Caco-2 (cell line): ENCODE data around the gene ATG2A. TPM values are rescaled to one million over a fixed set of nuclear protein-coding genes. Genes with fewer than 3 reads are reported as not detected.

Experiments used
- BruUV-seq: library from RNA; stranded (reverse); fragments of 400-500 nt; replicated peaks from 2 replicates; lab custom pipeline; 2021; lab: Mats Ljungman, UMichigan
- CTCF ChIA-PET: fragments of 300-600 bp; sonication (Branson Sonifier 250); formaldehyde crosslinking; loops from one replicate; lab custom pipeline; 2022; ENCODE audit warnings: antibody characterized with exemption; lab: Charles Lee
- POLR2A ChIA-PET: fragments of 300-600 bp; sonication (Branson Sonifier 250); formaldehyde crosslinking; loops from one replicate; lab custom pipeline; 2022; ENCODE audit warnings: antibody characterized with exemption; lab: Charles Lee
- DNase-seq, 2 experiments: peaks; one replicate each; pipeline versions ENCODE4 v3.0.0 to v3.0.0-alpha.2; 2020 to 2022
- H3K27me3 ChIP-seq: replicated peaks from 2 replicates; pipeline ENCODE4 v1.6.0; 2011; ENCODE audit warnings: low read length; ENCODE audit not compliant: control insufficient read depth, insufficient read depth
- H3K36me3 ChIP-seq: 2 replicates; pipeline ENCODE4 v1.5.1; 2011; ENCODE audit warnings: low read length; ENCODE audit not compliant: control insufficient read depth, insufficient read depth
- H3K4me1 ChIP-seq: fragments of 250-450 bp; sonication (Bioruptor Pico); 2 replicates; pipeline ENCODE4 v1.5.1; 2020; ENCODE audit warnings: mild to moderate bottlenecking
- H3K4me3 ChIP-seq: 2 replicates; pipeline ENCODE4 v1.5.1; 2011; ENCODE audit warnings: low read depth, mild to moderate bottlenecking, control low read depth, low read length
- H3K9me3 ChIP-seq: fragments of 250-450 bp; sonication (Bioruptor Pico); 2 replicates; pipeline ENCODE4 v1.5.1; 2020; ENCODE audit warnings: mild to moderate bottlenecking, moderate library complexity
- H3K27ac Mint-ChIP-seq: one replicate; pipeline ENCODE4 v1.8.0; 2022; ENCODE audit warnings: mixed read lengths; ENCODE audit not compliant: unreplicated experiment
- H3K27me3 Mint-ChIP-seq: one replicate; pipeline ENCODE4 v1.8.0; 2022; ENCODE audit warnings: mixed read lengths; ENCODE audit not compliant: insufficient read depth, unreplicated experiment
- H3K36me3 Mint-ChIP-seq: one replicate; pipeline ENCODE4 v1.8.0; 2022; ENCODE audit warnings: mild to moderate bottlenecking, mixed read lengths; ENCODE audit not compliant: insufficient read depth, unreplicated experiment
- H3K4me1 Mint-ChIP-seq: one replicate; pipeline ENCODE4 v1.8.0; 2022; ENCODE audit warnings: low read depth, mixed read lengths; ENCODE audit not compliant: unreplicated experiment
- H3K4me3 Mint-ChIP-seq: one replicate; pipeline ENCODE4 v1.8.0; 2022; ENCODE audit warnings: mild to moderate bottlenecking, moderate library complexity, mixed read lengths; ENCODE audit not compliant: unreplicated experiment
- H3K9me3 Mint-ChIP-seq: one replicate; pipeline ENCODE4 v1.8.0; 2022; ENCODE audit warnings: mixed read lengths; ENCODE audit not compliant: unreplicated experiment
- intact Hi-C: fragments of 100-400 bp; cut with micrococcal nuclease; formaldehyde crosslinking; loops from one replicate; pipeline ENCODE4 v1.10.0; 2022; ENCODE audit not compliant: unreplicated experiment
- total RNA-seq: library from RNA; stranded (reverse); gene quantifications from 2 replicates; pipeline ENCODE4 v1.2.3, GENCODE V29; 2022
- TF ChIP-seq, protein P1 (sequence below), 2 experiments: fragments of 200-600 bp in 1 of 2; IDR thresholded peaks; 1 replicate in 1 of 2; 2 replicates in 1 of 2; pipeline versions ENCODE4 v1.5.1 to v1.8.0; 2011 to 2022; ENCODE audit warnings: antibody characterized with exemption in 1 of 2, control low read depth in 1 of 2, inconsistent platforms in 1 of 2, low read depth in 1 of 2, low read length in 1 of 2, mild to moderate bottlenecking in 1 of 2, moderate library complexity in 1 of 2; ENCODE audit not compliant: insufficient read depth in 1 of 2, severe bottlenecking in 1 of 2, unreplicated experiment in 1 of 2

The ATG2A gene
- total RNA-seq, 1 experiment from 2014 or later: 27.9 TPM

DNA sequence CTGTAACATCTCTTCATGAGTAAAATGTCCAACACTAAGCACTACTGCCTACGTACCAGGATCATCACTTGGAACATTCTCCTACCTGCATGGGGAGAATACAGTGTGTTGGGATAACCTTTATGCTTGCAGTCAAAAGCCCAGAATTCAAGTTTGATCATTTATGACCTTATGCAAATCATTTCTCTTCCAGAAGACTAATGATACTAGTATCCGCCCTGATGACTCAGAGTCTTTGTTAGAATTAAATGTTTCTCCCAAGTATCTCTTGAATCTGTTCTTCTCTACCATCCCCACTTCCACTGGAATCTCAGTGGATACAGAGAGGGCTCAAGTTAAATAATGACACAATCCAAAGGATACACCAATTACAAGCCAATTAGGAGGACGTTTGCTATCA, 42.5 kb upstream of the ATG2A start:
- intact Hi-C loops: no loop called here
- H3K27me3 Mint-ChIP-seq: no peaks in the 10 kb centered on the region
- Histone ChIP-seq H3K4me1 (no peaks in the 10 kb centered on the region), H3K36me3 (no peaks in the 10 kb centered on the region), H3K9me3 (no peaks in the 10 kb centered on the region), H3K27me3 (no peaks in the 10 kb centered on the region), H3K4me3 (no peak overlapping the region)
- DNase-seq: no peak
- BruUV-seq: no TSS peak
- ChIA-PET CTCF (no interaction called here), POLR2A (no interaction called here)
- no peak overlapping the region for H3K4me3 Mint-ChIP-seq
- no peak overlapping the region for H3K27ac Mint-ChIP-seq
- no peaks in the 10 kb centered on the region for H3K4me1 Mint-ChIP-seq
- no peaks in the 10 kb centered on the region for H3K9me3 Mint-ChIP-seq
- TF ChIP-seq, protein P1, sequence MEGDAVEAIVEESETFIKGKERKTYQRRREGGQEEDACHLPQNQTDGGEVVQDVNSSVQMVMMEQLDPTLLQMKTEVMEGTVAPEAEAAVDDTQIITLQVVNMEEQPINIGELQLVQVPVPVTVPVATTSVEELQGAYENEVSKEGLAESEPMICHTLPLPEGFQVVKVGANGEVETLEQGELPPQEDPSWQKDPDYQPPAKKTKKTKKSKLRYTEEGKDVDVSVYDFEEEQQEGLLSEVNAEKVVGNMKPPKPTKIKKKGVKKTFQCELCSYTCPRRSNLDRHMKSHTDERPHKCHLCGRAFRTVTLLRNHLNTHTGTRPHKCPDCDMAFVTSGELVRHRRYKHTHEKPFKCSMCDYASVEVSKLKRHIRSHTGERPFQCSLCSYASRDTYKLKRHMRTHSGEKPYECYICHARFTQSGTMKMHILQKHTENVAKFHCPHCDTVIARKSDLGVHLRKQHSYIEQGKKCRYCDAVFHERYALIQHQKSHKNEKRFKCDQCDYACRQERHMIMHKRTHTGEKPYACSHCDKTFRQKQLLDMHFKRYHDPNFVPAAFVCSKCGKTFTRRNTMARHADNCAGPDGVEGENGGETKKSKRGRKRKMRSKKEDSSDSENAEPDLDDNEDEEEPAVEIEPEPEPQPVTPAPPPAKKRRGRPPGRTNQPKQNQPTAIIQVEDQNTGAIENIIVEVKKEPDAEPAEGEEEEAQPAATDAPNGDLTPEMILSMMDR (IDR thresholded peaks at IDR 0.05; ENCODE audit: insufficient read depth in 1 of 2, low read depth in 1 of 2, low read length in 1 of 2, severe bottlenecking in 1 of 2, unreplicated experiment in 1 of 2): no peak
- no peaks in the 10 kb centered on the region for H3K36me3 Mint-ChIP-seq

DNA sequence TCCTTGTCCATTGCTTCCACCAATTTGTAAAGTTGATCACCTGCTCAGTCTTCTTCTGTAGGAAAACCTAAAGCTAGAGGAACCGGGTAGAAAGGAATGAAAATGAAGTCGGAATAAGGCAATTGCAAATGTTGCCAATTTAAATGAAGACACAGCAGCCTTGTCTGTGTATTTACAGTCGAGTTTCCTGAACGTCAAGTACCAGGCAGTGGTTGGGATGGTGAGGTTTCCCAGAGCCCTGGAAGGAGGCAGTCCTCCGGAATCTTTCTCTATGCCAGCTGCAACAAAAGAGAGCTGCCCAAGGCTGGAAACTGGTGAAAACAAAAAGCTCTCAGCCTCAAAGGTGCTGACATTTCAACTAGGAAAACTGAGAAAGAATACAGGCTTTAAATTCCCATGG, 37.2 kb upstream of the ATG2A start:
- BruUV-seq: no TSS peak
- ChIA-PET CTCF (interaction anchor here (0.9 kb wide), 1 partner anchor 43 kb away, joined by 3 read pairs; the partner anchor contains the start of gene BATF2), POLR2A (no interaction called here)
- Mint-ChIP-seq H3K9me3 (no peaks in the 10 kb centered on the region), H3K27ac (no peak overlapping the region), H3K4me1 (no peaks in the 10 kb centered on the region), H3K36me3 (no peaks in the 10 kb centered on the region), H3K4me3 (no peak overlapping the region), H3K27me3 (peaks cover 8% of the 10 kb centered on the region)
- H3K9me3 ChIP-seq: no peaks in the 10 kb centered on the region
- H3K27me3 ChIP-seq: no peaks in the 10 kb centered on the region
- no peak overlapping the region for H3K4me3 ChIP-seq
- TF ChIP-seq, protein P1 (IDR thresholded peaks at IDR 0.05; ENCODE audit: insufficient read depth in 1 of 2, low read depth in 1 of 2, low read length in 1 of 2, severe bottlenecking in 1 of 2, unreplicated experiment in 1 of 2): no peak
- intact Hi-C loops: no loop called here
- H3K36me3 ChIP-seq: no peaks in the 10 kb centered on the region
- H3K4me1 ChIP-seq: no peaks in the 10 kb centered on the region
- DNase-seq: no peak

DNA sequence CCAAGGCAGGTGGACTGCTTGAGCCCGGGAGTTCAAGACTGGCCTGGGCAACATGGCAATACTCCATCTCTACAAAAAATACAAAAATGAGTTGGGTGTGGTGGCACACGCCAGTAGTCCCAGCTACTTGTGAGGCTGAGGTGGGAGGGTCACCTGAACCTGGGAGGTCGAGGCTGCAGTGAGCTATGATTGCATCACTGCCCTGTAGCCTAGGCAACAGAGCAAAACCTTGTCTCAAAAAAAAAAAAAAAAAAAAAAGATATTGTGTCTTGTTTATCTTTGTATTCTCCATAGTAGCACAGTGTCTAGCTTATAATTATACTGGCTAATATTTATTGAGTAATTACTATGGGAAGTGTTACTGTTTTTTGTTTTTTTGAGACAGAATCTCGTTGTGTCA, 34.5 kb upstream of the ATG2A start:
- no peak for DNase-seq
- TF ChIP-seq, protein P1 (IDR thresholded peaks at IDR 0.05; ENCODE audit: insufficient read depth in 1 of 2, low read depth in 1 of 2, low read length in 1 of 2, severe bottlenecking in 1 of 2, unreplicated experiment in 1 of 2): no peak
- Mint-ChIP-seq H3K4me3 (no peak overlapping the region), H3K36me3 (no peaks in the 10 kb centered on the region), H3K4me1 (no peaks in the 10 kb centered on the region), H3K9me3 (no peaks in the 10 kb centered on the region), H3K27me3 (peaks cover 8% of the 10 kb centered on the region), H3K27ac (no peak overlapping the region)
- BruUV-seq: no TSS peak
- no peaks in the 10 kb centered on the region for H3K9me3 ChIP-seq
- no peak overlapping the region for H3K4me3 ChIP-seq
- CTCF ChIA-PET: no interaction called here
- H3K27me3 ChIP-seq: no peaks in the 10 kb centered on the region
- intact Hi-C loops: no loop called here
- POLR2A ChIA-PET: no interaction called here
- no peaks in the 10 kb centered on the region for H3K4me1 ChIP-seq
- no peaks in the 10 kb centered on the region for H3K36me3 ChIP-seq
